Panc1 (cell line): Measurements from ENCODE around the gene BMX.

Experiments
- CTCF ChIP-seq: fragments of 450-650 bp; IDR thresholded peaks from 2 replicates; pipeline ENCODE4 v1.5.1; 2017; ENCODE audit warnings: mild to moderate bottlenecking
- POLR2AphosphoS5 ChIP-seq: IDR thresholded peaks from 2 replicates; pipeline ENCODE4 v1.6.1; 2012; ENCODE audit warnings: mild to moderate bottlenecking, low read depth, low read length, moderate library complexity
- SIN3A ChIP-seq: IDR thresholded peaks from 2 replicates; pipeline ENCODE4 v1.6.1; 2012; ENCODE audit warnings: low read depth, mild to moderate bottlenecking, low read length, moderate library complexity, borderline replicate concordance; ENCODE audit not compliant: insufficient read depth
- TF ChIP-seq, protein P1 (sequence below), 2 experiments: IDR thresholded peaks; 2 replicates each; pipeline ENCODE4 v1.6.1; 2011 to 2012; ENCODE audit warnings: low read depth in 2 of 2, control low read depth in 1 of 2, low read length in 1 of 2, mild to moderate bottlenecking in 1 of 2, moderate library complexity in 1 of 2; ENCODE audit not compliant: insufficient read depth in 1 of 2

- TF ChIP-seq CTCF: no peak
- no peak for TF ChIP-seq SIN3A
- no peak for TF ChIP-seq POLR2AphosphoS5
- TF ChIP-seq, protein P1, sequence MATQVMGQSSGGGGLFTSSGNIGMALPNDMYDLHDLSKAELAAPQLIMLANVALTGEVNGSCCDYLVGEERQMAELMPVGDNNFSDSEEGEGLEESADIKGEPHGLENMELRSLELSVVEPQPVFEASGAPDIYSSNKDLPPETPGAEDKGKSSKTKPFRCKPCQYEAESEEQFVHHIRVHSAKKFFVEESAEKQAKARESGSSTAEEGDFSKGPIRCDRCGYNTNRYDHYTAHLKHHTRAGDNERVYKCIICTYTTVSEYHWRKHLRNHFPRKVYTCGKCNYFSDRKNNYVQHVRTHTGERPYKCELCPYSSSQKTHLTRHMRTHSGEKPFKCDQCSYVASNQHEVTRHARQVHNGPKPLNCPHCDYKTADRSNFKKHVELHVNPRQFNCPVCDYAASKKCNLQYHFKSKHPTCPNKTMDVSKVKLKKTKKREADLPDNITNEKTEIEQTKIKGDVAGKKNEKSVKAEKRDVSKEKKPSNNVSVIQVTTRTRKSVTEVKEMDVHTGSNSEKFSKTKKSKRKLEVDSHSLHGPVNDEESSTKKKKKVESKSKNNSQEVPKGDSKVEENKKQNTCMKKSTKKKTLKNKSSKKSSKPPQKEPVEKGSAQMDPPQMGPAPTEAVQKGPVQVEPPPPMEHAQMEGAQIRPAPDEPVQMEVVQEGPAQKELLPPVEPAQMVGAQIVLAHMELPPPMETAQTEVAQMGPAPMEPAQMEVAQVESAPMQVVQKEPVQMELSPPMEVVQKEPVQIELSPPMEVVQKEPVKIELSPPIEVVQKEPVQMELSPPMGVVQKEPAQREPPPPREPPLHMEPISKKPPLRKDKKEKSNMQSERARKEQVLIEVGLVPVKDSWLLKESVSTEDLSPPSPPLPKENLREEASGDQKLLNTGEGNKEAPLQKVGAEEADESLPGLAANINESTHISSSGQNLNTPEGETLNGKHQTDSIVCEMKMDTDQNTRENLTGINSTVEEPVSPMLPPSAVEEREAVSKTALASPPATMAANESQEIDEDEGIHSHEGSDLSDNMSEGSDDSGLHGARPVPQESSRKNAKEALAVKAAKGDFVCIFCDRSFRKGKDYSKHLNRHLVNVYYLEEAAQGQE (IDR thresholded peaks at IDR 0.05; ENCODE audit: insufficient read depth in 1 of 2, low read depth in 2 of 2, low read length in 1 of 2): no peak
Observed at GRCh38 chrX:15547356-15547755, 46.7 kb downstream of the BMX start.
